ENCODE measurements around the gene RNGTT. TPM values are rescaled to one million over a fixed set of nuclear protein-coding genes. Genes with fewer than 3 reads are reported as not detected.
A peak's percentile ranks its signal among the peaks of the same experiment; 100 is the strongest.
"Not testable (repeated sequence)": the region's sequence is repeated elsewhere in the genome, so short reads cannot be mapped to it uniquely, and the experiment has no call there.

Gene RNGTT
- total RNA-seq, 1 experiment from 2014 or later: 15.2 TPM

DNA sequence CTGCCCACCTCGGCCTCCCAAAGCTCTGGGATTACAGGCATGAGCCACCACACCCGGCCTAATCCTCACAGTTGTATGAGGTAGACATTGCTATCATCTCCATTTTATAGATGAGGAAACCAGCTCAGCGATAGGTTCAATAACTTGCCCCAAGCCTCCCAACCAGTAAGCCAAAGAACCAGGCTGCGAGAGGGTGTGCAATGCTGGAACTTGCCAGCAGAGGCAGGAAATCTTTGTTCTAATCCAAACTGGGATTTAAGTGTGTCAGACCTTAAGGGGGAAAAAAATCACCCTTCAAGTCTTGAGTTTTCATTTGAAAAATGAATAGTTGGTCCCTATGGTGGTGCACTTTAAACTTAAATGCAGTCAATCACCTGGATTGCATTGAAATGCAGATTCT, 20.1 kb upstream of the RNGTT start:
- no peak overlapping the region for H3K4me3 ChIP-seq
- TF ChIP-seq, protein P1, sequence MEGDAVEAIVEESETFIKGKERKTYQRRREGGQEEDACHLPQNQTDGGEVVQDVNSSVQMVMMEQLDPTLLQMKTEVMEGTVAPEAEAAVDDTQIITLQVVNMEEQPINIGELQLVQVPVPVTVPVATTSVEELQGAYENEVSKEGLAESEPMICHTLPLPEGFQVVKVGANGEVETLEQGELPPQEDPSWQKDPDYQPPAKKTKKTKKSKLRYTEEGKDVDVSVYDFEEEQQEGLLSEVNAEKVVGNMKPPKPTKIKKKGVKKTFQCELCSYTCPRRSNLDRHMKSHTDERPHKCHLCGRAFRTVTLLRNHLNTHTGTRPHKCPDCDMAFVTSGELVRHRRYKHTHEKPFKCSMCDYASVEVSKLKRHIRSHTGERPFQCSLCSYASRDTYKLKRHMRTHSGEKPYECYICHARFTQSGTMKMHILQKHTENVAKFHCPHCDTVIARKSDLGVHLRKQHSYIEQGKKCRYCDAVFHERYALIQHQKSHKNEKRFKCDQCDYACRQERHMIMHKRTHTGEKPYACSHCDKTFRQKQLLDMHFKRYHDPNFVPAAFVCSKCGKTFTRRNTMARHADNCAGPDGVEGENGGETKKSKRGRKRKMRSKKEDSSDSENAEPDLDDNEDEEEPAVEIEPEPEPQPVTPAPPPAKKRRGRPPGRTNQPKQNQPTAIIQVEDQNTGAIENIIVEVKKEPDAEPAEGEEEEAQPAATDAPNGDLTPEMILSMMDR (conservative IDR thresholded peaks at IDR 0.05): peak; percentile 40; the same call in 1 of the 2 replicates
- TF ChIP-seq EZH2 (IDR thresholded peaks at IDR 0.05; ENCODE audit: low read depth): no peak
- no peak for DNase-seq
- no peaks in the 10 kb centered on the region for H3K4me1 ChIP-seq (replicated peaks; ENCODE audit: insufficient read depth)
- H3K27me3 ChIP-seq (ENCODE audit: insufficient read depth, low read depth): no peaks in the 10 kb centered on the region
- POLR2A ChIA-PET (ENCODE audit: unreplicated experiment): no interaction called here
- H3K4me2 ChIP-seq: no peak overlapping the region
- intact Hi-C loops (cut with micrococcal nuclease; ENCODE audit: unreplicated experiment): loop anchor here (2.0 to 5.0 kb wide), 3 partner anchors 97 to 629 kb away; partner anchors contain the start of gene PNRC1
- no peaks in the 10 kb centered on the region for H3K9me2 ChIP-seq (ENCODE audit: insufficient read depth)
- H2AFZ ChIP-seq: no peak overlapping the region
- CTCF ChIA-PET: interaction anchor here (0.5 to 0.6 kb wide), 3 partner anchors 91 to 846 kb away, joined by 3 read pairs; no protein-coding TSS in a partner anchor
- no TSS peak for BruUV-seq (replicated peaks)
- no peak overlapping the region for H3K27ac ChIP-seq
- no peaks in the 10 kb centered on the region for H3K9me3 ChIP-seq (ENCODE audit: insufficient read depth, low read depth)
- no peaks in the 10 kb centered on the region for H4K20me1 ChIP-seq (ENCODE audit: insufficient read depth)
- H3K79me2 ChIP-seq (ENCODE audit: low read depth): no peaks in the 10 kb centered on the region
- H3F3A ChIP-seq (ENCODE audit: insufficient read depth, low read depth): no peaks in the 10 kb centered on the region
- H3K36me3 ChIP-seq (ENCODE audit: low read depth): no peaks in the 10 kb centered on the region

GRCh38 chr6:88983129-88983528, 19.7 kb upstream of the RNGTT start:
- H2AFZ ChIP-seq; H3K36me3 ChIP-seq (ENCODE audit: low read depth); H3K4me1 ChIP-seq (replicated peaks; ENCODE audit: insufficient read depth); H4K20me1 ChIP-seq (ENCODE audit: insufficient read depth); H3K4me3 ChIP-seq; DNase-seq; H3K9me3 ChIP-seq (ENCODE audit: insufficient read depth, low read depth); BruUV-seq (replicated peaks); POLR2A ChIA-PET (ENCODE audit: unreplicated experiment); H3F3A ChIP-seq (ENCODE audit: insufficient read depth, low read depth); H3K27ac ChIP-seq; H3K9me2 ChIP-seq (ENCODE audit: insufficient read depth); H3K27me3 ChIP-seq (ENCODE audit: insufficient read depth, low read depth); H3K79me2 ChIP-seq (ENCODE audit: low read depth): not testable (repeated sequence)
- intact Hi-C loops (cut with micrococcal nuclease; ENCODE audit: unreplicated experiment): loop anchor here (2.0 to 5.0 kb wide), 3 partner anchors 98 to 629 kb away; partner anchors contain the start of gene PNRC1
- CTCF ChIA-PET: interaction anchor here (0.6 to 1.0 kb wide), 3 partner anchors 97 to 846 kb away, joined by 3 to 5 read pairs (median 4); partner anchors contain the start of gene PNRC1
- 0 out of 2 replicates have a peak overlapping the region, but pooled peaks have one; percentile 23 for H3K4me2 ChIP-seq

GRCh38 chr6:88982720-88983119, 19.3 kb upstream of the RNGTT start:
- peak in 1 of 2 experiments; percentile 42 for DNase-seq
- Histone ChIP-seq H4K20me1 (ENCODE audit: insufficient read depth) (no peaks in the 10 kb centered on the region), H3K27me3 (ENCODE audit: insufficient read depth, low read depth) (no peaks in the 10 kb centered on the region), H2AFZ (no peak overlapping the region), H3K9me2 (ENCODE audit: insufficient read depth) (no peaks in the 10 kb centered on the region), H3K27ac (no peak overlapping the region), H3K36me3 (ENCODE audit: low read depth) (no peaks in the 10 kb centered on the region), H3K4me3 (no peak overlapping the region), H3K9me3 (ENCODE audit: insufficient read depth, low read depth) (no peaks in the 10 kb centered on the region), H3K4me1 (replicated peaks; ENCODE audit: insufficient read depth) (no peaks in the 10 kb centered on the region), H3K4me2 (0 out of 2 replicates have a peak overlapping the region, but pooled peaks have one; percentile 23), H3K79me2 (ENCODE audit: low read depth) (no peaks in the 10 kb centered on the region), H3F3A (ENCODE audit: insufficient read depth, low read depth) (no peaks in the 10 kb centered on the region)
- intact Hi-C loops (cut with micrococcal nuclease; ENCODE audit: unreplicated experiment): loop anchor here (1.0 to 5.0 kb wide), 5 partner anchors 98 to 630 kb away; partner anchors contain the start of gene PNRC1
- TF ChIP-seq, protein P1 (conservative IDR thresholded peaks at IDR 0.05): peak; percentile 77
- no peak for TF ChIP-seq EZH2 (IDR thresholded peaks at IDR 0.05; ENCODE audit: low read depth)
- CTCF ChIA-PET: interaction anchor here (0.6 to 1.0 kb wide), 4 partner anchors 62 to 846 kb away, joined by 3 to 6 read pairs (median 4); partner anchors contain the start of gene PNRC1
- POLR2A ChIA-PET (ENCODE audit: unreplicated experiment): no interaction called here
- BruUV-seq (replicated peaks): no TSS peak
